Medulla oblongata (tissue), 1 donor: Measurements from ENCODE around the gene PLCL1.

ENCODE experiments used
- DNase-seq: peaks from one replicate; pipeline ENCODE4 v3.0.0-alpha.2; 2015; ENCODE audit errors: extremely low spot score

Gene PLCL1

DNA sequence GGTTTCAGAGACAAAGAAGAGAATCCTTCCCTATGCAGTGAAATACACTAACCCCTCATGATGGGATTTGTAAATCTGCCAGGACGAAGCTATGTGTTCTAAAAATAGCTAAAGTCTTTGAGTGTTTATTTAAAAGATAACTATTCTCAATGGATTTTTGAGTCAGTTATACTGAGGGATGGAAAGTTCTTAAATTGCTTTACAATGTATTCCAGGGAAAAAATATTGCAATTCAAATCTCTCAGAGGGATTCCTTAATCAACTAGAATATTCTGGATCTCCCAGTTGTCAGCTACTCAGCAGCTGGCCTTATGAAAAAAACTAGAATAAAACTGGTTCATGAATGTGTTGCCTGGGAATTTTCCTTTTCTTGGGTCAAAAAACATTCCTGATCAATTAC is 312.4 kb downstream of the PLCL1 start:
- no peak for DNase-seq

- no peak for DNase-seq
Observed at GRCh38 chr2:198117406-198118041, 313.1 kb downstream of the PLCL1 start.

GRCh38 chr2:198127627-198128026 is 323.2 kb downstream of the PLCL1 start:
- DNase-seq, result peak; percentile 76

DNA sequence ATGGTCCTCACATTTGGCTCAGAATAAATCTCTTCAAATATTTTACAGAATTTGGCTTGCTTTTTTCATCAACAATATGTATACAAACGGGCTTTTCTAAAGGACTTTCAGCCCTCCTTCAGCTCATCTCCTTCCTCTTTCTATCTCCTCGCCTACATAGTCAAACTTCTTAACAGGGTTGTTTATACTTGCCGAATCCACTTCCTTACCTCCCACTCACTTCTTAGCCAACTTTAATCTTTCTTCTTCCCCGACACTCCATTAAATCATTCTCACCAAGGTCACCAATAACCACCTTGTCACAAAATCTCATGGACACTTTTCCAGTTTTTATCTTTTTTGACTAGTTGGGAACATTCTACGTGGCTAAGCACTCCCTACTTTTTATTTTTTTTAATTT is 325.2 kb downstream of the PLCL1 start:
- DNase-seq, result no peak

- no peak for DNase-seq
Observed at GRCh38 chr2:198134293-198134955, 330.0 kb downstream of the PLCL1 start.

DNA sequence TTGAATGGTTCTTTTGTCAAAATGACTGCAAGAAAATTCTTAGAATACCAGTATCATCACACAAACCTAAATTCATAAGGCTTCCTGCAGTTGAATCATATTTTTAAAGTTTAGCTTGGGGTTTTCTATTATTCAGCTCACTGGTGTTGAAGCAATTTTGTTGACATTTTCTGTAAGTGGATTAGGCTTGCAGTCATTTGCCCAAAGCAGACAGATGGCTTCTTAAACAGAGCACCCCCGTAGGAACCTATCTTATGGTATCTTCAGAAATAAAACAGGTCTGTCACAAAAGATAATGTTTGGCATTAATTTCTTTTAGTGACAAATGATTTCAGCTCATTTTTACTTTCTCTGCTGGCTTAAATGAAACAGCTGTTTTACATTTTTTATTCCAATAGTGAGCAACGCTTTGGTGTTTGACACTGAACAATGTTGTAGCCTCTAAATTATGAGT is 331.1 kb downstream of the PLCL1 start:
- DNase-seq, result peak; percentile 35

DNA sequence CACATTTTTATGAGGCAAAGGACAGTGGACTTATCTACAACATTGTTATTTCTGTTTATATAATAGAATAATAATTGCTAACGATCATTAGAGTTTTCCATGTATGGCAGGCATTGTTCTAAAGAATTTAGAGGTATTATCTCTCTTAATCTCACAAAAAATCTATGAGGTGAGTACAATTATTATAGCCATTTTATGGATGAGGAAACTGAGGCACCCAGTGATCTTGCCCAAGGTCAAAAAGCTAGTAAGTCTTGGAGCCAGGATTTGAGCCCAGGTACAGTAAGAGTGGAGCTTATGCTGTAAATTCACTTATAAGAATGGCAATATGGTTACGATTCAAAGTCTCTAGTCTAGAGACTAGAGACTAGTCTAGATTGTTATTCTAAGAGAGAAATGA is 331.7 kb downstream of the PLCL1 start:
- no peak for DNase-seq

DNA sequence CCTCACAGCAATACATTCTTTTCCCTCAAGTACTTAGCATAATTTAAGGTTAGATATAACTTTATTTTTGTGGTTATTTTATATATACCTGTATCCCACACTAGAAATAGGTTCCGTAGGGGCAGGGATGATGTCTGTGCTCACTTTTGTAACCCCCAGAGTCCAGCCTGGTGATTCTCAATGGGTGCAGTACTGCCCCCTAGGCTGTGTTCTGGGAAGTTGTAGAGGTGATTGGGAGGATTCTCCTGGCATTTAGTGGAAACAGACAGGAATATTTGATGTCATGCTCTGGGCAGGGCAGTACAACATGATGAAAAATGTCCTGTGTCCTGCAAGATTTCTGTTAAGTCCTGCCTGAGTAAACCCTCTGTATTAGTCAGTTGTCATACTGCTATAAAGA is 333.3 kb downstream of the PLCL1 start:
- DNase-seq, result no peak

DNA sequence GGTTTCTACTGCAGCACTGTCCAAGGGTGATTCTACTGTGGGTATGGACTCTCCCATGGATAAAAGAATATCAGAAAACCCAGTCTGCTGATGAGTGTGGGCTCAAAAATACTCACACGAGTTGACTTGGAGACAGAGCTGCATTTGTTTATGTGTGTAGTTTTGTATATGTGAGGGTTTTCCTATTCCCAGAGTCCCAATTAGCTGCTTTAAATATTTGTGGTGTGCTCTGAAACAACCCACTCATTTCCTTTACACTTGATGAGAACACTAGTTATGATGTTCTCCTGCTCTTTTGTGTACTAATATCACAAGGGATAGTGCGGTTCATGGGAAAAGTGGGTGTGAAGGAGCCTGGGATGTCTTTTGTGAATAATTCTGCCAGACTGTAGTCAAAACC is 337.3 kb downstream of the PLCL1 start:
- no peak for DNase-seq

DNA sequence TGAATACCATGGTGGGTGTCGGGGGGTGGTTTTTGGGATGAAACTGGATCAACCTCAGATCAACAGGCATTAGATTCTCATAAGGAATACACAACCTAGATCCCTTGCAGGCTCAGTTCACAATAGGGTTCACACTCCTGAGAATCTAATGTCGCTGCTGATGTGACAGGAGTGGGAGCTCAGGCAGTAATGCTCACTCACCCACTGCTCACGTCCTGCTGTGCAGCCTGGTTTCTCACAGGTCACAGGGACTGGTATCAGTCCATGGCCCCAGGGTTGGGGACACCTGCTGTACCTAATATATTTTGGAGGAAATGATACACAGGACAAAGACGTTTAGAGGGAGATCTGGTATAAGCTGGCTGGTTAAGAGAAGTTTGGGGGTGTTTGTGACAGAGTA is 338.8 kb downstream of the PLCL1 start:
- DNase-seq, result no peak

DNA sequence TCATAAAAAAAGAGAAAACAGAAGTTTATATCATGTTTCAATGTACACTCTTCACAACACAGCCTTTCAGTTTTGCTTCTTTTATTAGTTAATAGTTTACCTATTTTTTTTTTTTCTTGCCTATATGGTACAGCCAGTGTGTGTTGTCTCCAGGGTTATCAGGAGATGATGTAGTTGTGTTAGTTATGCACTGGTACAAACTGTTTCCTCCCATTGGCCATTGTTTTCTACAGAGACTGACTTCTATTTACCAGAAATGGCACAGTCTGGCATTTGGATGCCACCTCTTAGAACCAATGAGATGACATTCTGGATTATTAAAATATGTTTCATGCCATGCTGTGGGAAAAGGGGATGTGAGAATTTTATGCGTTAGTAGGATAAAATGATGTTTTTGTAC is 339.4 kb downstream of the PLCL1 start:
- DNase-seq, result peak; percentile 61

- peak; percentile 54 for DNase-seq
Observed at GRCh38 chr2:198144660-198145059, 340.3 kb downstream of the PLCL1 start.

- DNase-seq, result no peak
Observed at GRCh38 chr2:198146346-198146940, 342.1 kb downstream of the PLCL1 start.

DNA sequence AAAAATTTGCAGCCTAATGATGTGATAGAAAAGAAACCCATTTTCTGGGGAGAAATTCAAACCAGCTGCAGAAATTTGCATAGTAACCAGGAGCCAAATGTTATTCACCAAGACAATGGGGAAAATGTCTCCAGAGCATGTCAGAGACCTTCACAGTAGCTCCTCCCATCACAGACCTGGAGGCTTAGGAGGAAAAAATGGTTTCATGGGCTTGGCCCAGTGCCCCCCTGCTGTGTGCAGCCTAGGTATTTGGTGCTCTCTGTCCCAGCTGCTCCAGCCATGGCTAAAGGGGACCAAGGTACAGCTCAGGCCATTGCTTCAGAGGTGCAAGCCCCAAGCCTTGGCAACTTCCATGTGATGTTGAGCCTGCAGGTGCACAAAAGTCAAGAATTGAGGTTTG is 352.9 kb downstream of the PLCL1 start:
- no peak for DNase-seq

- no peak for DNase-seq
Observed at GRCh38 chr2:198161151-198161550, 356.8 kb downstream of the PLCL1 start.

GRCh38 chr2:198162276-198162675 is 357.9 kb downstream of the PLCL1 start:
- peak; percentile 87 for DNase-seq

GRCh38 chr2:198164843-198165242 is 360.4 kb downstream of the PLCL1 start:
- DNase-seq, result no peak

- DNase-seq, result no peak
Observed at GRCh38 chr2:198165289-198165688, 360.9 kb downstream of the PLCL1 start.

GRCh38 chr2:198167346-198167745 is 363.0 kb downstream of the PLCL1 start:
- DNase-seq, result no peak

- no peak for DNase-seq
Observed at GRCh38 chr2:198168651-198169050, 364.3 kb downstream of the PLCL1 start.

DNA sequence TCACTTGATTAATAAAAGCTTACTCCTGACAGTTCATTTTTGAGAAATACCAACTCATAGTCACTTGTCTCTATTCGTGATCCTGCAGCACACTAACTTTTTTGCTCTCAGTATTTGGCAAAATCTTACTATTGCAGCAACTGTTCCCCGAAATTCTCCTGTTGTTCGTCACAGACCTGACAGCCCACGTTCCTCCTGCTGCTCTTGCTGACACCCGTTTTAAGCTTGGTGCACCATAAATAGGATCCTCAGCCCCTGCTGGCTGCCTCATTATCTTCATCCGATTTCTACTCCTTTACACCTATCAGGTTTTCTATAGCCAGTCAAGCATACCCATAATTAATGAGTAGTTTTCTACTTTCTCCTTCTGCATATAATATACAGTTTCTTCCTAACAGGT is 368.8 kb downstream of the PLCL1 start:
- DNase-seq, result no peak

DNA sequence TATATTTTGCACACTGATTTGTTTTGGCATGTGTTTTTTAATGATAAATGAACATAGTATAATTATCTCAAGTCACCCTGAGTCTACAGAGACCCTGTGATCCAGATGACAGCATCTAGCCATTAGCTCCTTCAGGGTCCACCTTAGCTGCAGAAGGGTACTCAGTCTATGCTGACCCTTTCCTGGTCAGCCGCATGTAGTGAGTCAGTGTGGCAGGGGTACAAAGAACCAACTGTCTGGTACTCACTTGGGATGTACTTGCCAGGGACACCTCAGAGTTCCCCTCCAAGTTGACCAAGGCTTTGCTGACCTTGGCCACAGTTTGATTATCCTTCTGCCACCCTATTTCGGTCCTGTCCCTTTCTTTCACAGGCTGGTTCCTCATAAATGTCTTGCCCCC is 369.5 kb downstream of the PLCL1 start:
- DNase-seq, result no peak

- no peak for DNase-seq
Observed at GRCh38 chr2:198175271-198175670, 370.9 kb downstream of the PLCL1 start.
